NOMO-1 (cell line): ENCODE data around the gene PLA2G15.
A peak's percentile ranks its signal among the peaks of the same experiment; 100 is the strongest.

Experiments used
- DNase-seq, 2 experiments: peaks; one replicate each; lab custom pipeline; 2025; ENCODE audit not compliant: unreplicated experiment in 2 of 2; lab: John Stamatoyannopoulos, UW

PLA2G15 gene

GRCh38 chr16:68249371-68249770, 4.2 kb downstream of the PLA2G15 start:
- DNase-seq = no peak

- no peak for DNase-seq
Measured at GRCh38 chr16:68250951-68251350, 5.8 kb downstream of the PLA2G15 start.

GRCh38 chr16:68251832-68252231, 6.7 kb downstream of the PLA2G15 start:
- DNase-seq = no peak

- no peak for DNase-seq
Measured at GRCh38 chr16:68252383-68252782, 7.2 kb downstream of the PLA2G15 start.

GRCh38 chr16:68253721-68254120, 8.5 kb downstream of the PLA2G15 start:
- DNase-seq = no peak

- DNase-seq = no peak
Measured at GRCh38 chr16:68255712-68256111, 10.5 kb downstream of the PLA2G15 start.

GRCh38 chr16:68257251-68257905, 12.2 kb downstream of the PLA2G15 start:
- peak; percentile 82 to 84 for DNase-seq

GRCh38 chr16:68257906-68258800, 13.0 kb downstream of the PLA2G15 start:
- DNase-seq = peak; percentile 83 to 97

GRCh38 chr16:68259007-68259825, 14.0 kb downstream of the PLA2G15 start:
- DNase-seq = no peak

- DNase-seq = no peak
Measured at GRCh38 chr16:68263559-68264127, 18.5 kb downstream of the PLA2G15 start.

GRCh38 chr16:68264128-68265077, 19.2 kb downstream of the PLA2G15 start, which contains the start of gene SLC7A6:
Gene SLC7A6 (plus strand): TSS chr16:68264526. CDS start chr16:68274727, 10,201 bp downstream.
- peak; percentile 82 to 83 for DNase-seq

- DNase-seq = peak; percentile 62 to 67
Measured at GRCh38 chr16:68265078-68265920, 20.1 kb downstream of the PLA2G15 start.

GRCh38 chr16:68267612-68268405, 22.6 kb downstream of the PLA2G15 start:
- DNase-seq = no peak

GRCh38 chr16:68269793-68270192, 24.6 kb downstream of the PLA2G15 start:
- DNase-seq = no peak

- no peak for DNase-seq
Measured at GRCh38 chr16:68270353-68270752, 25.2 kb downstream of the PLA2G15 start.

GRCh38 chr16:68272507-68273209, 27.5 kb downstream of the PLA2G15 start:
- no peak for DNase-seq

- DNase-seq = no peak
Measured at GRCh38 chr16:68273459-68273858, 28.3 kb downstream of the PLA2G15 start.
